GDM1 (cell line): ENCODE results near the gene KCNK1.

Source experiments
- DNase-seq: peaks from one replicate; lab custom pipeline; 2025; lab: John Stamatoyannopoulos, UW

KCNK1 gene

GRCh38 chr1:233707153-233707879 lies 93.4 kb downstream of the KCNK1 start:
- DNase-seq: no peak

DNA sequence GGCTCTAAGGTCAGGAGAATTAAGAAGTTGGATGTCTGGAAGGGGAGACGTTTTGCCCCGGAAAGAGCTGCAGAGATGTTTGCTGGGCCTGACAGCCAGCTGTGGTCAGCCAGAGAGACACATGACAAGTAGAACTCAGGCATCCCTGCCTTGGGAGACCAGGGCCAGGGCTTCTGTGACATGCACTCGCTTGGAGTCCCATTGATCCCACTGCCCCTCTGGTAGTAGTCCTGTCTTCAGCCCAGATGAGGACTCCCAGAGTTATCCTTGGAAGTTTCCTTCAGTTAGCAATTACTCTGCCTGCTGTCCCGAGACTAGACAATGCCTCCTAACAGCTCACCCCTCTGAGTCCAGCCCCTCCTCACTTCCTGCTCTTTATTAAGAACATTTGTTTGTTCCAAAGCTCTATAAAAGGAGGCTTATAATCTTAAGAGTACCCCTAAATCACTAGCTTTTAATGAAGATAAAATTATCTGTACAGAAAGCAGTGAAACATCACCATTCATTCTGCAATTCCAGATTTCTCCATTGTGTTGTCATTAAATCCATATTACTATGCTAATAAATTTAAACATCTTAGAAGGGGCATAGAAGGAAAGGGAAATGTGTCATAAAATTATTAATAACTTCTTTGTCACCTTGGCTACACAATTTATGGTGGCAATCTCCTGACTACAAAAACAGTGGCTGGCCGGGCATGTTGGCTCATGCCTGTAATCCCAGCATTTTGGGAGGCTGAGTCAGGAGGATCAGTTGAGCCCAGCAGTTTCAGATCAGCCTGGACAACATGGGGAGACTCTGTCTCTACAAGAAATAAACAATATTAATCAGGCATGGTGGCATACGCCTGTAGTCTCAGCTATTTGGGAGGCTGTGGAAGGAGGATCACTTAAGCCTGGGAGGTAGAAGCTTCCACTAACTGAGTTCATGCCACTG lies 94.2 kb downstream of the KCNK1 start:
- no peak for DNase-seq

GRCh38 chr1:233710031-233710430 lies 96.1 kb downstream of the KCNK1 start:
- no peak for DNase-seq

GRCh38 chr1:233710507-233710906 lies 96.6 kb downstream of the KCNK1 start:
- DNase-seq: no peak

DNA sequence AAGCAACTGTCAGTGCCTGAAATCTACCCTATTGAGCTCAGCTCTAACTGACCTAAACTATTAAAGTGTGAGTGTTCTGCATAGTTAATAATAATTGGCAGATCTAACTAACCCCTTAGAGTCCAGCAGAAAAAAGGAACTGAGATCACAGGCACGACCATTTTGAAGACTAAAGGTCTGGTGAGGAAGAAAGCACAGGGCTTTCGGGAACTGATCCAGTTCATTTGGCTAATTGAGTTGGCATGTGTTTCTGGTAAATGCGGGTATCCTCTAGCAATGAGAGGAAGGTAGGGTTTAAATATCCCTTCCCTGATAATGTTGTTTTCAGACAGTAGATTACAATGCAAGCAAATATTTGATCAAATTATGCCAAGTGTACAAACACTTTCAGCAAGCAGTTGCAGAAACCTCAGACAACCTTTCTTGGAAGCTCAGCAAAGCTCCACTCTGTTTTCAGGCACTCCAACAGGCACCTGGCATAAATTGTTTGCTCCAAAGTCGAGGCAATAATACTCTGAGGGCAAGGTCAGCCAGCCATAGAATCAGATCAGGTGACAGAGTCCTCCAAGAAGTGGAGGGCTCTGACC lies 100.8 kb downstream of the KCNK1 start:
- no peak for DNase-seq

- DNase-seq: no peak
Observed at GRCh38 chr1:233718057-233718456, 104.2 kb downstream of the KCNK1 start.

GRCh38 chr1:233719655-233720341 lies 105.9 kb downstream of the KCNK1 start:
- DNase-seq: no peak

- no peak for DNase-seq
Observed at GRCh38 chr1:233721004-233721595, 107.2 kb downstream of the KCNK1 start.
